Testis (tissue), 2 donors: ENCODE results near the gene WASF2.

Source experiments
- CTCF ChIP-seq, 3 experiments: fragments of 450-650 bp in 2 of 3; fragments of 200-600 bp in 1 of 3; sonication (generic) in 1 of 3; IDR thresholded peaks; one replicate each; pipeline ENCODE4 v1.5.1; 2016 to 2019; ENCODE audit warnings: antibody characterized with exemption in 3 of 3, mild to moderate bottlenecking in 2 of 3, moderate library complexity in 1 of 3
- POLR2A ChIP-seq: fragments of 450-650 bp; IDR thresholded peaks from one replicate; pipeline ENCODE4 v1.6.1; 2017; ENCODE audit warnings: antibody characterized with exemption, mild to moderate bottlenecking, moderate library complexity

GRCh38 chr1:27394282-27394658 is 95.7 kb downstream of the WASF2 start:
- TF ChIP-seq CTCF (IDR thresholded peaks at IDR 0.05) (no peak), POLR2A (no peak)
